GM13976 (cell line): Measurements from ENCODE around the gene EMX1.
"Not testable (repeated sequence)": the region's sequence is repeated elsewhere in the genome, so short reads cannot be mapped to it uniquely, and the experiment has no call there.

Source experiments
- DNase-seq: peaks from one replicate; pipeline ENCODE4 v3.0.0; 2012; ENCODE audit warnings: low spot score
- CTCF ChIP-seq: IDR thresholded peaks from 2 replicates; pipeline ENCODE4 v1.5.1; 2012; ENCODE audit warnings: borderline replicate concordance, mild to moderate bottlenecking; ENCODE audit not compliant: insufficient read depth; ENCODE audit errors: extremely low read depth, missing control alignments, control extremely low read depth
- in situ Hi-C: fragments of 300-500 bp; cut with MboI; formaldehyde crosslinking; loops from one replicate; pipeline ENCODE4 v1.12.0; 2022; ENCODE audit warnings: low sequenced_read_pairs, mixed read lengths, inconsistent platforms; ENCODE audit not compliant: unreplicated experiment

Gene EMX1

GRCh38 chr2:72897785-72898584 is 19.3 kb upstream of the EMX1 start:
- no peak for TF ChIP-seq CTCF
- DNase-seq, result no peak
- in situ Hi-C loops, result loop anchor here (25.0 kb wide), 1 partner anchor 289 kb away; no protein-coding TSS in a partner anchor

- no peak for DNase-seq
- no peak for TF ChIP-seq CTCF
- in situ Hi-C loops, result loop anchor here (25.0 kb wide), 1 partner anchor 289 kb away; no protein-coding TSS in a partner anchor
These were observed 18.8 kb upstream of the EMX1 start for GRCh38 chr2:72898585-72898906.

GRCh38 chr2:72900191-72900825 is 17.0 kb upstream of the EMX1 start:
- in situ Hi-C loops, result no loop called here
- no peak for TF ChIP-seq CTCF
- no peak for DNase-seq

GRCh38 chr2:72901426-72901825 is 15.9 kb upstream of the EMX1 start:
- no peak for DNase-seq
- no peak for TF ChIP-seq CTCF
- in situ Hi-C loops, result no loop called here

GRCh38 chr2:72907369-72907768 is 9.9 kb upstream of the EMX1 start:
- DNase-seq, in situ Hi-C loops: not testable (repeated sequence)

- TF ChIP-seq CTCF, result no peak
- in situ Hi-C loops, result no loop called here
- no peak for DNase-seq
These were observed 8.6 kb upstream of the EMX1 start for GRCh38 chr2:72908741-72909140.

GRCh38 chr2:72911256-72911655 is 6.1 kb upstream of the EMX1 start:
- no peak for DNase-seq
- in situ Hi-C loops, result no loop called here
- TF ChIP-seq CTCF, result no peak
